Esophagus (tissue), 2 donors: ENCODE data around the gene LSMEM2. TPM values are rescaled to one million over a fixed set of nuclear protein-coding genes. Genes with fewer than 3 reads are reported as not detected.
A peak's percentile ranks its signal among the peaks of the same experiment; 100 is the strongest.

Source experiments
- H3K27ac ChIP-seq, 2 donors: one replicate each; pipeline ENCODE4 v1.5.1; 2013; ENCODE audit warnings: low read depth in 2 of 2, mild to moderate bottlenecking in 2 of 2, inconsistent platforms in 1 of 2, low read length in 1 of 2, moderate library complexity in 1 of 2
- H3K27me3 ChIP-seq, 2 donors: one replicate each; pipeline ENCODE4 v1.6.1; 2013; ENCODE audit warnings: low read length in 2 of 2, control low read depth in 1 of 2, mild to moderate bottlenecking in 1 of 2; ENCODE audit not compliant: insufficient read depth in 2 of 2, control insufficient read depth in 1 of 2
- H3K36me3 ChIP-seq, 2 donors: one replicate each; pipeline ENCODE4 v1.6.1; 2013; ENCODE audit warnings: low read length in 1 of 2; ENCODE audit not compliant: control insufficient read depth in 2 of 2, insufficient read depth in 2 of 2
- H3K4me1 ChIP-seq, 2 donors: one replicate each; pipeline ENCODE4 v1.6.1; 2013; ENCODE audit warnings: low read length in 1 of 2; ENCODE audit not compliant: control insufficient read depth in 2 of 2, insufficient read depth in 2 of 2
- H3K4me3 ChIP-seq, 2 donors: one replicate each; pipeline ENCODE4 v1.5.1; 2013; ENCODE audit warnings: low read length in 2 of 2, mild to moderate bottlenecking in 2 of 2, low read depth in 1 of 2, moderate library complexity in 1 of 2
- H3K9me3 ChIP-seq, 2 donors: one replicate each; pipeline ENCODE4 v1.6.1; 2013; ENCODE audit warnings: mild to moderate bottlenecking in 2 of 2, low read depth in 1 of 2, low read length in 1 of 2, moderate library complexity in 1 of 2; ENCODE audit not compliant: control insufficient read depth in 2 of 2, insufficient read depth in 1 of 2
- WGBS, 2 donors: extraction: QIAGEN DNeasy Blood & Tissue Kit; methylation state at CpG; one replicate each; pipeline ENCODE4 v1.1.7; 2013; 5-methylcytosine and 5-hydroxymethylcytosine counted together
- polyA plus RNA-seq, 2 donors: library from polyadenylated mRNA; stranded (reverse); fragments of 200-250 nt; gene quantifications; one replicate each; pipeline ENCODE4 v1.2.3, GENCODE V29; 2013
- donor health status: healthy with polysubstance abuse.
- donor health status: Bipolar disorder and iron deficiency.

LSMEM2 gene
- polyA plus RNA-seq, 2 donors: 0.07 to 0.16 TPM

DNA sequence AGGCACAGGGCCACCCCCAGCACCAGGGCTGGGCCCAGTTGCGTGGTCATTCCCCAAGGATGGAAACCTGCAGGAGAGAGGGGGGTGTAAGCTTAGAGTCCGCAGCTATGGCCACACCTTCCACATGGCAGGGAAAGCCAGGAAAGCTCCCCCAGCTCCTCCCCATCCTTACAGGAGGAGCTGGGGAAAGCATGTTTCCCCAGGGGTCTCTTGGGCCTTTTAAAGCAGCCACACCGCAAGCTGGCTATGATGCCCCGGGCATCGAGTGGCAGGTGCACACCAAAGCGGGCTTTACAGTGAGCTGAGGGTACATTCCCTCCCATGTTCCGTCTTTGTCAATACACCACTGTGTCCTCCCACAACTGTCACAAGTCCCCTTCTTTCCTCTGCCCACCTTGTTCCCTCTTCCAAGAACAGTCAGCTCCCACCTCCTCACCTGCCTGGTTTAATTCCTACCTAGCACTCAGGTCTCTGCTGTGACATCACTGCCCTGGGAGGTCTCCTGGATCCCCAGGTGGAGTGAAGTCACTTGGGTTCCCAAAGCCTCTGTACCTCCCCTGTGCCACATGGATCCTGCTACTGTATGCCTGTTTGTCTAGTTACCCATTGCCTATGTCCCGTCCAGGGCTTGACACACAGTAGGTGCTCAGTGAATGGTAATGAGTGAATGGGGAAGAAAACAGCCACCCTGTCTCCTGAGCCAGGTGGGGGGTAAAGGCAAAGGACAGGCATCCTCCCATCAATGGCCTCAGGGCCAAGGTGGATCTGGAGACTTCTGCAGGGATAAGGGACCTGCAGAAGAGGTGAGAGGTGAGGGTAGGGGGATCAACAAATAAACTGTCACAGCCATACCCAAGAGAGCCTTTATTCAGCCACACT, 16.9 kb downstream of the LSMEM2 start:
- Histone ChIP-seq H3K9me3 (no peaks in the 10 kb centered on the region), H3K36me3 (peaks cover 0 to 4% of the 10 kb centered on the region in 2 donors), H3K4me1 (peaks cover 2 to 31% of the 10 kb centered on the region in 2 donors), H3K27me3 (no peaks in the 10 kb centered on the region), H3K27ac (no peak overlapping the region), H3K4me3 (no peak overlapping the region)
- WGBS, 2 donors: 86% methylated on average over 8 of the region's 8 CpGs

DNA sequence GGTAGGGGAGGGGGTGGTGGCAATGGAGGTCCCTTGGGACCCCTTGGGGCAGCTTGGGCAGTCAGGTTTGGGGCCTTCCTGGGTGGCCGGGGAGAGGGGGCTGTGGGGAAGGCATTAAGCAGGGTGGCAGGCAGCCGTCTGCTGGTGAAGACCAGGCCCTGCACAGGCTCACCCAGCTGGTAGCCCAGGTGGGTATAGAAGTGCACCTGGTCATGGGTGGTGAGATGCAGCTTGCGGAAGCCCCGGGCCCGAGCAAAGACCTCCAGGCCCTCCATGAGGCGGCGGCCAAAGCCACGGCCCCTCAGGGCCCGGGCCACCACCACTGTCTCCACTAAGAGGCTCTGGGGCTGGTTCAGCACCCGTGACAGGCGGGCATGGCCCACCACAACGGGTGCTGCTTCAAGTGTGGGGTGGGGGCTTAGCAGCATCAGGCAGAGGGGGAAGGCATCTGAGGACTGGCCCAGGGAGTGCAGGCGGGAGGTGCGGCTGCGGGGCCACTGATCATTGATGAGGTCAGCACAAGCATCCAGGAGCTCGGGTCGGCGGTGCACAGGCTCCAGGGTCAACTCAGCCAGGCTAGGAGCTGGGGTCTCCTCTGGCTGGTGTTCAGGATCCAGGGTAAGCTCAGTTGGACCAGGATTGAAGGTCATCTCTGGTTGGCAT, 18.0 kb downstream of the LSMEM2 start:
- 93 to 94% methylated on average over 17 to 18 of the region's 18 CpGs for WGBS, 2 donors
- peaks cover 2 to 26% of the 10 kb centered on the region in 2 donors for H3K4me1 ChIP-seq
- no peak overlapping the region for H3K4me3 ChIP-seq
- no peak overlapping the region for H3K27ac ChIP-seq
- H3K36me3 ChIP-seq: peaks cover 0 to 4% of the 10 kb centered on the region in 2 donors
- H3K27me3 ChIP-seq: no peaks in the 10 kb centered on the region
- no peaks in the 10 kb centered on the region for H3K9me3 ChIP-seq

DNA sequence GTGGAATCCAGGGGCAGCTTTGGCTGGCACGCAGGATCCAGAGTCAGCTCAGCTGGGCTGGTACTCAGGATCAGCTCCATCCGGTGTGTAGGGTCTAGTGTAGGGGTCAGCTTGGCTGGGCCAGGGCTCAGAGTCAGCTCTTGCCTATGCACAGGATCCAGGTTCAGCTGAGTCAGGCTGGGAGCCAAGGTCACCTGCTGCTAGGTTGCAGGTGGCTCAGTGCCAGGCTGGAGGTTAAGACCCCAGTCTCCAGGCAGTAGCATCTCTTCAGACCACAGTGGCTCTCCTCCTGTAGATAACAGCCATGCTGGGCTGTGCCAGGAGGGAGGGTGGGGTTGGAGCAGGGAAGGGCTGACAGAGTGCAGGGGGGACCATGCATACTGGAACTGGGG, 18.5 kb downstream of the LSMEM2 start:
- H3K27ac ChIP-seq: no peak overlapping the region
- H3K4me3 ChIP-seq: no peak overlapping the region
- H3K27me3 ChIP-seq: no peaks in the 10 kb centered on the region
- no peaks in the 10 kb centered on the region for H3K9me3 ChIP-seq
- H3K36me3 ChIP-seq: peaks cover 0 to 4% of the 10 kb centered on the region in 2 donors
- H3K4me1 ChIP-seq: peaks cover 5 to 28% of the 10 kb centered on the region in 2 donors
- WGBS, 2 donors: 80 to 88% methylated on average over 2 of the region's 2 CpGs

- H3K36me3 ChIP-seq: peaks cover 0 to 4% of the 10 kb centered on the region in 2 donors
- H3K27ac ChIP-seq: peak overlapping the region; percentile 81 to 98
- no peaks in the 10 kb centered on the region for H3K9me3 ChIP-seq
- no peaks in the 10 kb centered on the region for H3K27me3 ChIP-seq
- H3K4me1 ChIP-seq: peaks cover 5 to 27% of the 10 kb centered on the region in 2 donors
- WGBS, 2 donors: 47% methylated on average over 9 of the region's 9 CpGs
- H3K4me3 ChIP-seq: peak overlapping the region; percentile 59 to 62
Observed at GRCh38 chr3:50297896-50298725, 19.2 kb downstream of the LSMEM2 start.

DNA sequence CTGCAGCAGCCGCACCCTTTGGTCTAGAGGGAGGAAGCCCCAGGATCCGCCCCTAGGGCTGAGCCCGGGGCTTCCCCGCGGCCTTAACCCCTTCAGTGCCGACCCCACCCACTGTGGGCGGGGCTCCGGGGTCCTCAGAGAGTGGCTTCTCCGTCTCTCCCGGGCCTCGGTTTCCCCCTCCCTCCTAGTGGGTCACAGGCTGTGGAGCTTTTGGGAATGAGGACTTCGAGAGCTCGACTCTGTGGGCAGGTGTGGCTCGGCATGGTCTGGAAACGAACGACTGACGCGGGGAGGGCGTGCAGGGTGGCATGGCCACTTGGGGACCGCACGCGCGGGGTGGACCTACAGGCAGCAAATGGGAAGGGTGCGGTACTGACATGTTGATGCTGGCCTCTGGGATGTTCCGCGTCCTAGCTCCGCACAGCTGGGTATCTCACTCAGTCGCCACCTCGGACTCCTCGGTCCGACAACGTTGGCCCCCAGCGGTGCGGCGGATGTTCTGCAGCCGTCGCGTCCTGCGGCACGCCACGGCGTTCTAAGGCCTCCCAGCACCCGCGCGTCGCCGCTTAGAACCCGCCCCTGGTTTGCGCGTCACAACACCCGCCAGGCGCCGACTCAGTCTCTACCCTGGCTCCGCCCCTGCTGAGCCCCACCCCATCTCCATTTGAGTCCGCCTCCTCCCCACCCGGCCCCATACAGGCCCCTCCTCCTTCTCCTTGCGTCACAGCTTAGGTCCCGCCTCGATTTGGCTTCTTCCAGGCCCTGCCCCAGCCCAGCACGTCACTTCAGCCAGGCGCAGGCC, 20.1 kb downstream of the LSMEM2 start, which contains the start of the genes HYAL3 and NAA80:
HYAL3 (minus strand) TSS at position 570 of the 802 bp plus-strand sequence. CDS start 3,803 bp downstream, outside the sequence.
NAA80 (minus strand) TSS at position 570 of the 802 bp plus-strand sequence. CDS start 1,942 bp downstream, outside the sequence.
- Histone ChIP-seq H3K27ac (peak within 1 kb of the TSS; percentile 88 to 98), H3K4me3 (peak within 1 kb of the TSS; percentile 59 to 62), H3K9me3 (no peaks in the 10 kb centered on the region), H3K4me1 (peaks cover 9 to 29% of the 10 kb centered on the region in 2 donors), H3K36me3 (peaks cover 0 to 4% of the 10 kb centered on the region in 2 donors), H3K27me3 (no peaks in the 10 kb centered on the region)
- 0% methylated on average over 61 of the region's 61 CpGs for WGBS, 2 donors

DNA sequence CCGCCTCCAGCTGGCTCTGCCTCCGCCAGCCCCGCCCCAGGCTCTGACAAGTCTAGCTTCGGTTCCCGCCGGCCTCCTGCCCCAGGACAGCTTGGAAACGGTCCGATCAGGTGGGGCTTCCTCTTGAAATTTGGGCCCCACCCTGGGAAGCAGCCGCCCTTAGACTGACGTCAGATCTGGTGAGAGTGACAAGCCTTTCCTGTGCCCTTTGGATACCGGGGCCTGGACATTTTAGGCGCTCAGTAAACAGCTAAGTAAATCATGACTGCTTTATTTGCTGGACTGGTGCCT, 20.7 kb downstream of the LSMEM2 start:
- peaks cover 9 to 29% of the 10 kb centered on the region in 2 donors for H3K4me1 ChIP-seq
- WGBS, 2 donors: 0 to 1% methylated on average over 12 of the region's 12 CpGs
- no peaks in the 10 kb centered on the region for H3K9me3 ChIP-seq
- peaks cover 0 to 4% of the 10 kb centered on the region in 2 donors for H3K36me3 ChIP-seq
- no peaks in the 10 kb centered on the region for H3K27me3 ChIP-seq
- H3K27ac ChIP-seq: peak overlapping the region; percentile 88 to 98
- H3K4me3 ChIP-seq: peak overlapping the region; percentile 2 to 38

- Histone ChIP-seq H3K27ac (peak overlapping the region; percentile 88 to 98), H3K27me3 (no peaks in the 10 kb centered on the region), H3K4me3 (peak overlapping the region; percentile 2 to 38), H3K9me3 (no peaks in the 10 kb centered on the region), H3K4me1 (peaks cover 9 to 29% of the 10 kb centered on the region in 2 donors), H3K36me3 (peaks cover 0 to 4% of the 10 kb centered on the region in 2 donors)
- whole genome bisulfite sequencing, 2 donors: 47 to 51% methylated on average over 12 of the region's 12 CpGs
Observed at GRCh38 chr3:50299929-50300680, 21.2 kb downstream of the LSMEM2 start.

- 86 to 93% methylated on average over 6 of the region's 6 CpGs for WGBS, 2 donors
- H3K4me3 ChIP-seq: no peak overlapping the region
Observed at GRCh38 chr3:50300681-50301254, 21.9 kb downstream of the LSMEM2 start.

More at GRCh38 chr3:50300681-50301254, 21.9 kb downstream of the LSMEM2 start:
- H3K27ac ChIP-seq: peak overlapping the region; percentile 88 to 98
- H3K36me3 ChIP-seq: peaks cover 0 to 4% of the 10 kb centered on the region in 2 donors
- peaks cover 9 to 29% of the 10 kb centered on the region in 2 donors for H3K4me1 ChIP-seq
- H3K27me3 ChIP-seq: no peaks in the 10 kb centered on the region
- H3K9me3 ChIP-seq: no peaks in the 10 kb centered on the region
